Activated T-helper 1 cell treated with Interleukin-2 at 50 U/mL for 16 hours (primary cell): ENCODE results near the gene DCUN1D2.
"Not testable (repeated sequence)": the region's sequence is repeated elsewhere in the genome, so short reads cannot be mapped to it uniquely, and the experiment has no call there.

Experiments used
- DNase-seq: peaks from one replicate; pipeline ENCODE4 v3.0.0-alpha.2; 2020; ENCODE audit warnings: low read depth

Gene DCUN1D2

DNA sequence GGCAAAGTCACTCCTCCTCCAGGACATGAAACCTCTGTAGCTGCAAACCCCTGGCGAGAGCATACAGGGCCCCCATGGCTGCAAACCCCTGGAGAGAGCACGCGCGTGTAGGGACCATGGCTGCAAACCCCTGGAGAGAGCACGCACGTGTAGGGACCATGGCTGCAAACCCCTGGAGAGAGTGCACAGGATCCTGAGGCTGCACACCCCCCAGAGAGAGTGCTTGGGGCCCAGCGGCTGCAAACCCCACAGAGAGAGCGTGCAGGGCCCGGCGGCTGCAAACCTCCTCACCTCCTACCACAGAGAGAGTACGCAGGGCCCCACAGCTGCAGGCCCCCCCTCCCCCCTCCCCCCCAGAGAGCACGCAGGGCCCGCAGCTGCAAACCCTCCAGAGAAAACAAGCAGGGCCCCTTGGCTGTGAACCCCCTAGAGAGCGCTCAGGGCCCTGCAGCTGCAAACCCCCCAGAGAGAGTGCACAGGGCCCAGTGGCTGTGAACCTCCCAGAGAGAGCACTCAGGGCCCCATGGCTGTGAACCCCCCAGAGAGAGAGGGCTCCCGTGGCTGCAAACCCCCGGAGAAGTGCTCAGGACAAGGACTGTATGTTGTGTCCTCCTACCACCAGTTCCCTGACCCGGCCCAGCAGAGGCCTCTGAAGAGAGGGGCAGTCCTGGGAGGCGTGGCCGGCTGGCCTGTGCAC lies 44.6 kb downstream of the DCUN1D2 start:
- DNase-seq = no peak

DNA sequence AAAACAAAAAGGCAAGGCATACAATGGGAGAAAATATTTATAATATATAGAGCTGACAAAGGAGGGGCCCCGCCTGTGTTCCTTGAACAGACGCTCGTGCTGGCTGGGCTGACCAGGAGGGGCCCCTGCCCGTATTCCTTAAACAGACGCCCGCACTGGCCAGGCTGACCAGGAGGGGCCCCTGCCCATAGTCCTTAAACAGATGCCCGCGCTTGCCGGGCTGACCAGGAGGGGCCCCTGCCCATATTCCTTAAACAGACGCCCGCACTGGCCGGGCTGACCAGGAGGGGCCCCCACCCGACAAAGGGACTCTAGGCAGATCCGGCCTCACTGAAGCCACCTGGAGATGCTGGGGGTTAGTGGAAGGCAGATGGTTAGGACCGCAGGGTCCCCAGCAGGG lies 46.5 kb downstream of the DCUN1D2 start:
- no peak for DNase-seq

DNA sequence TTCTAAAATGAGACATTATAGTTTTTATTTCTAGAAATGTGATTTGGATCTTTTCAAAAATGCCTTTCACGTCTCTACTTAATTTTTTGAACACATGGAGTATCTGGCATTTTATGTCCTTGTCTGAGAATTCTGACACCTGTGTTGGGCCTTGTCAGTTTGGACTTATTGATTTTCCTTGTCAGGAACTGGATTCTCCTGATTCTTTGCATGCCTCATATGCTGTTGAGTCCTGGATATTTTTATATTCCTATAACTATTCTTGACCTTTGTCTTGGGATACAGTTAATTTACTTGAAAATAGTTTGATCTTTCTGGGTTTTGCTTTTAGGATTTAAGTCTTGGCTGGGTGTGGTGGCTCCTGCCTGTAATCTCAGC lies 47.5 kb downstream of the DCUN1D2 start:
- no peak for DNase-seq

DNA sequence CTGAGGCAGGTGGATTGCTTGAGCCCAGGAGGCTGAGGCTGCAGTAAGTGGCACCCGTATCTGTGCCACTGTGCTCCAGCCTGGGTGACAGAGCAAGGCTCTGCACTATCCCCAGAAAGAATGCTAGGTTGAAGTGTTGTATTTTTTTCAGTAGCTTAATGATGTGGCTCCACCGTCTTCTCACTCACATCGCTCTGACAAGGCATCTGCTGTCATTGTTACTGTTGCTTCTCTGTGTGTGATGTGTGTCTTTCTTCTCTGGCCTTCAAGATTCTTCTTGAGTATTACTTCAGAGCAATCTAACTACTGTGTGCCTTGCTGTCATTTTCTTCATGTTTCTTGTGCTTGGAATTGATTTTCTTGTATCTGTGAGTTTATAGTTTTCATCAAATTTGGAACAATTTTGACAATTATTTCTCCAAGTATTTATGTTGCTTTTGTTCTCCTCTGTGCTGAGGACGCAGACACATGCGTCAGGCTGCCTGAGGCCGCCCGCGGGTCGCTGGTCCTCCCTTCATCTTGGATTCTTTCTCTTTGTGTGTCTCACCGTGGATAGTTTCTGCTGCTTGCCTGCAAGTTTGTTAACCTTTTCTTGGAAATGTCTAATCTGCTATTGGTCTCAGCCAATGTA lies 48.0 kb downstream of the DCUN1D2 start:
- no peak for DNase-seq

DNA sequence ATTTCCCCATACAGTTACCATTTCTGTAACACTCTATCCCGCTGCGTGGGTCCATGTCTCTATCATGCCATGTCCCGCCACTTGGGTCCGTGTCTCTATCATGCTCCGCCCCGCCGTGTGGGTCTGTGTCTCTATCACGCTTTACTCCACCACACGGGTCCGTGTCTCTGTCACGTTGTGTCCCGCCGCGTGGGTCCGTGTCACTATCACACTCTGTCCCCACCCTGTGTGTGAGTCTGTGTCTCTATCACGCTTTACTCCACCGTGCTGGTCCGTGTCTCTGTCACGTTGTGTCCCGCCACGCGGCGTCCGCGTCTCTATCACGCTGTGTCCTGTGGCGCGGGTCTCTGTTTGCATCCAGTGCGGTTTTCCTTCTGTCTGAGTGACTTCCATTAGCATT lies 48.9 kb downstream of the DCUN1D2 start:
- DNase-seq = no peak

DNA sequence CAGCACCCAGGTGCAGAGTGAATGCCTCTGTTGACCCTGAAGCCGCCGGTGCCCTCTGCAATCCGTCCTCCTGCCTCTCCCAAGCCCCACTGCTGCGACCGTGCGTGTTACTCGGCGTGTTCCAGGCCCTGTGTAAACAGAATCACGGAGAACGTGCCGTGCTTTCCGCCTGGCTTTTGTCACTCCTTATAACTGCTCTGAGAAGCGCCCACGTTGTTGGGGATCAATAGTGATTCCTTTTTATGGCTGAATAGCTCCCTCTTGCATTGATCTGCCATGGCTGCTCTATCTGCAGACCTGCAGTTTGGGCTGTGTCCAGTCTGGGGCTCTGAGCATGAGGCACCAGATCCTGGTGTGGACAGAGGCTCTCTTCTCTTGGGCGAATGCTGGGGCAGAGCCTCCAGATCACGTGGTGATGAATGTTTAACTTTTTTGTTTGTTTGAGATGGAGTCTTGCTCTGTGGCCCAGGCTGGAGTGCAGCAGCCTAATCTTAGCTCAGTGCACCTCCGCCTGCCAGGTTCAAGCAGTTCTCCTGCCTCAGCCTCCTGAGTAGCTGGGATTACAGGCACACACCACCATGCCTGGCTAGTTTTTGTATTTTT lies 53.0 kb downstream of the DCUN1D2 start:
- DNase-seq = no peak

DNA sequence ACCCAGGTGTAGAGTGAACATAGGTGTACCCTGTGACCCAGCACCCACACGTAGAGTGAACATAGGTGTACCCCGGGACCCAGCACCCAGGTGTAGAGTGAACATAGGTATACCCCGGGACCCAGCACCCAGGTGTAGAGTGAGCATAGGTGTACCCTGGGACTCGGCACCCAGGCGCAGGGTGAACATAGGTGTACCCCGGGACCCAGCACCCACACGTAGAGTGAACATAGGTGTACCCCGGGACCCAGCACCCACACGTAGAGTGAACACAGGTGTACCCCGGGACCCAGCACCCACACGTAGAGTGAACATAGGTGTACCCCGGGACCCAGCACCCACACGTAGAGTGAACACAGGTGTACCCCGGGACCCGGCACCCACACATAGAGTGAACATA lies 53.6 kb downstream of the DCUN1D2 start:
- DNase-seq = not testable (repeated sequence)

DNA sequence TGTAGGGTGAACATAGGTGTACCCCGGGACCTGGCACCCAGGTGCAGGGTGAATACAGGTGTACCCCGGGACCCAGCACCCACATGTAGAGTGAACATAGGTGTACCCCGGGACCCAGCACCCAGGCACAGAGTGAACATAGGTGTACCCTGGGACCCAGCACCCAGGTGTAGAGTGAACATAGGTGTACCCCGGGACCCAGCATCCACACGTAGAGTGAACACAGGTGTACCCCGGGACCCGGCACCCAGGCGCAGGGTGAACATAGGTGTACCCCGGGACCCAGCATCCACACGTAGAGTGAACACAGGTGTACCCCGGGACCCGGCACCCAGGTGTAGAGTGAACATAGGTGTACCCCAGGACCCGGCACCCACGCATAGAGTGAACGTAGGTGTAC lies 54.6 kb downstream of the DCUN1D2 start:
- DNase-seq = not testable (repeated sequence)

DNA sequence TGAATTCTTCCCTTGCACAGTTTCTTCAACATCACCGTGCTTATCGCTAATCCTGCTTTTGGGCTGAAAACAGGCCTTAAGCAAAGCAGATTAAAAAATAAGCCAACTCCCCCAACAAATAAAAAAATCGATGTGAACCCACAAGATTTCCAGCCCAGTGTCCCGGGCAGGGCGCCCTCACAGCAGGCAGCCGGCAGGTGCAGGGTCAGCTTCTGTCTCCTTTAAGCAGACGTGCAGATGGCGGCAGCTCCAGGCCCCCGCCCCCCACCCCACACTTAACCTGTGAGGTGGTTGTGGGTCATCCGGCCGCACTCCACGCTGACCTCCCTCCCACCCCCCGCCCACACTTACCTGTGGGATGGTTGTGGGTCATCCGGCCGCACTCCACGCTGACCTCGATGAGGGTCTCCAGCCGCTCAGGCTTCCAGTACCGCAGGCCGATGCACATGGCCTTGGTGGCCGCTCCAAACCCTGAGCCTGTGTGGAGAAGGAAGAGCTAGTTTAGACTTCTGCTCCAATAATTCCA lies 57.1 kb downstream of the DCUN1D2 start:
- DNase-seq = no peak

DNA sequence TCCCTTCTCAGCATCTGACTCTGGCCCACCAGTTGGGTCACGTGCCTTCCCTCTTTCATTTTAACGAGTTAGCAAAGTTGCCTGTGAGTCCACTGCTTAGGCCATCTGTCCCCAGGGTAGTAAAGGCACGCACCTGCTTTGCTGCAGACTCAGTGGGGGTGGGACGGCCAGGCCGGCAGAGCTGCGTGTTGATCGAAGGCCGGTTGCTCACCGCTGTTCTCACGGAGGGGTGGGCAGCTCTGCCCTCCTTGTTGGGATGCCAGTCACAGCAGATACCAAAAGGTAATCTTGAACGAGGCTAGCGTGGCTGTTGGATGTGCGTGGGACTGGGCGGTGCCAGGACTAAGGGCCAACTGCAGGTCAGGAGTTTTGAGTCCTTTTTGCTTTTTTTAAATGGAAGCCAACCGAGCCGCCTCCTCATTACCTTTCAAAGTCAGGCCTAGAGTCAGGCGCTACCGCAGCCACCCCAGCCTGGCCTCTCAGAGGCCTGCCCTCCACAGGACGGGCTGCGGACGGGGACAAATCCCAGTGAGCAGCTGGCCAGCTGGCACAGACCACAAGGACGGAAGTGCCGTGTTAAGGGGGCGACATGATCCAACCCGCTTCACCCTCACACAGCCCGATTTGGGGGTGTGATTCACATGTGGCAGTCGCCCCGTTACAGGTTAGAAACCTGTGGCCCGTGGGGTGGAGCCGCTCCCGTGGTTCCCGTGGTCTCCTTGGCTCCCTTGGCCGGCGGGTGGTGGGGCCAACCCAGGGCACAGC lies 57.8 kb downstream of the DCUN1D2 start:
- DNase-seq = no peak

DNA sequence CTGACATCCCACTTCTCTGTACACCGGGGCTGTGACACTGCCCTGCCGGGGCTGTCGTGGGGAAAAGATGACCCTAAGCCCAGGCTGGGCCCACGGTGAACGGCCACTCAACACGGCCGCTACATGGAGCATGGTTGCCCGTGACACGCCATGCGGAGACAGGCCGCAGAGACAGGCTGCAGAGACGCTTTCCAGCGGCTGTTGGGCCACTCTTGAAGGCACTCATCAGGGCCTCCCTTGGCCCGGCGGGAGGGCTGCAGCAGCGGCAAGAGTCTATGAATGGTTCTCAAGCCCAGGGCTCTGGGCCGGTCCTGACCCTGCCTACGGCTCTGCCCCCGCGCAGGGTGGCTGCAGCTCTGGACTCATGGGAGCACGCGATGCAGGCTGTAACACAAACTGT lies 59.3 kb downstream of the DCUN1D2 start:
- no peak for DNase-seq

DNA sequence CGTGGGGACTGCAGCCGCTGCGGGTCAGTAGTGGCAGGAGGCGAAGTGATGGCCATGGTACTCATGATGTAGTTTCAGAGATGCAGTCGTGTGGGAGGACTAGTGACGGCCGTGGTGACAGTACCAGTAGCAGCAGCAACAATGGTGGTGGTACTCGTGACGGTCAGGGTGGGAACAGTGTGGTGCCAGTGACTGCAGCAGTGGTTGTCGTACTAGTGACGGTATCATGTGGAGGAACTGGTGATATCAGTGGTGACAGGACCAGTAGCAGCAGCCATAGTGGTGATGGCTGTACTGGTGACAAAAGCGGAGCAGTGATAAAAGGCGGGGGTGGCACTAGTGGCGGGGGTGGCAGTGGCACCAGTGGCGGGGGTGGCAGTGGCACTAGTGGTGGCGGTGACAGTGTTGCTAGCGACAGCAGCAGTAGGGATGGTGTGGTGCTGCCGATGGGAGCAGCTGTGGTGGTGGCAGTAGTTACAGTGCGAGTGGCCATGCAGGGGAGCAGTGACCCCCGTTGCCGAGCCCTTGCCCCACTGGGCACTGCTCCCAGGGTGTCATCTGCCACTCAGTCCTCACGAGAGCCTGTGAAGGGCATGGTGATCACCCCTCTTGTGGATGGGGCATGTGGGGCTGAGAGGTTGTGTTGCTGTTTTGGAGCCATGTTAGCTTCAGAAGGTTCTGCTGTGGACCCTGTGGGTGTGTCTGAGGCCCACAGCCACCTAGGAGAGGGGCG lies 60.0 kb downstream of the DCUN1D2 start:
- DNase-seq = no peak

DNA sequence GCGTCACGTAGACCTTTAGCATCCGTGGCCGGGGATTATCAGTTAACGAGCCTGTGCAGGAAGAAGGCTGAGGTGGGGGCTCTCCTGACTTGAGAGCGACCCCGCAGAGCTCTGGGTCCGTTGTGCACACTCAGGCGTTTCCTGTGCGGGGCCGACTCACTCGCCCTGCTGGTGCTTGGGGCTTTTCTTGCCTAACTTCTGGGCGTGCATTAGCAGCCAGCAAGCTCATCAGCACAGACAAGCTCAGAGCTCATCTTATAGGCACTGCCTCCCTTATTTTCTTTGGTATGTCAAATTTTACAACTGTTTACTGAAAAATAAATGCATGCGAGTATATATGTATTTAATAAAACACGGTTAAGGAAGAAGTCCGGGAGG lies 60.9 kb downstream of the DCUN1D2 start:
- DNase-seq = no peak

DNA sequence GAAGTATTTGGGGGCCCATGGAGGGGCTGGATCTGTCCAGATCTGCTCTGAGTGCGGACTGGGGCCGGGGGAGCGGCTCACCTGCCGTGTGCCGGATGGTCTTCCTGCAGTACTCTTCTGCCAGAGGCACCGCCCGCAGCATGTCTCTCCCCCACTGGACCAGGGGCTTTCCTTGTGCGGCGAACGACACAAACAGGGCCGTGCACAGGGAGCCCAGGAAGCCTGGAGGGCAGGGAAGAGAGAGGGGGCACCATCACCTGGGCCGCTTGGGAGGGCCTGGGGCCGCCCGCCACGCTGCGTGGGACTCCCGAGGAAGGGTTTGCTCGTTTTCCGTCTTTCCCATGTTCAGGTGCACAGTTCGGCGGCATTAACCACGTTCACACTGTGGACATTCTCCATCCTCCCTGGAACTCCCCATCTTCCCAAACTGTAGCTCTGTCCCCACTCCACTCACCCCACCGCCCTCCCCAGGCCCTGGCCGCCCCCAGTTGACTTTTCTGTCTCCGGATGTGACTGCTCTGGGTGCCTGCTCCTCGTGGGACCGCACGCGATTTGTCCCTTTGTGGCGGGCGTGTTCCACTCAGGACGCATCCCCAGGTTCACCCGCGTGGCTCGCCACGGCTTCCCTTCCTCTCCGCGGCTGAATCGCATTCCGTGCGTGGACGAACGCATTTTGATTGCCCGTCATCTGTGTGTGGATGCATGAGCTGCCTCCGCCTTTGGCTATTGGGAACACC lies 61.5 kb downstream of the DCUN1D2 start:
- no peak for DNase-seq

DNA sequence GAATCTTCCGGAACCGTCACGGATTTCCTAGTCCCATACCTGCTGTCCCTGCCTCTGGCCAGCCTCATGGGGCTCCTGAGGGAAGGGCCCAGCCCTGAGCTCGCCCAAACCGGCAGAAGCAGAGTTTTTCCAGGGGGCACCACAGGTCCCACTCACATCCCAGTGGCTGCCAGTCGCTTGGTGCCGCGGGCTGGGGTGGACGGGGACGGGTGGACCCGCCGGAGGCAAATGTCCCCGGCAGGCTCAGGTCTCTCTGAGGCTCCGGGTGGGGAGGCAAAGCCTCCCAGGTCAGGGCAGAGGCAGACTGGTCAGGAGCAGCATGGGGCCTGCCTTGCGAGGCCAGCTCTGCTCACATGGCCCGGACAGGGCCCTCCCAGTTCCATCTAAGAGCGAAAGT lies 62.0 kb downstream of the DCUN1D2 start:
- no peak for DNase-seq

DNA sequence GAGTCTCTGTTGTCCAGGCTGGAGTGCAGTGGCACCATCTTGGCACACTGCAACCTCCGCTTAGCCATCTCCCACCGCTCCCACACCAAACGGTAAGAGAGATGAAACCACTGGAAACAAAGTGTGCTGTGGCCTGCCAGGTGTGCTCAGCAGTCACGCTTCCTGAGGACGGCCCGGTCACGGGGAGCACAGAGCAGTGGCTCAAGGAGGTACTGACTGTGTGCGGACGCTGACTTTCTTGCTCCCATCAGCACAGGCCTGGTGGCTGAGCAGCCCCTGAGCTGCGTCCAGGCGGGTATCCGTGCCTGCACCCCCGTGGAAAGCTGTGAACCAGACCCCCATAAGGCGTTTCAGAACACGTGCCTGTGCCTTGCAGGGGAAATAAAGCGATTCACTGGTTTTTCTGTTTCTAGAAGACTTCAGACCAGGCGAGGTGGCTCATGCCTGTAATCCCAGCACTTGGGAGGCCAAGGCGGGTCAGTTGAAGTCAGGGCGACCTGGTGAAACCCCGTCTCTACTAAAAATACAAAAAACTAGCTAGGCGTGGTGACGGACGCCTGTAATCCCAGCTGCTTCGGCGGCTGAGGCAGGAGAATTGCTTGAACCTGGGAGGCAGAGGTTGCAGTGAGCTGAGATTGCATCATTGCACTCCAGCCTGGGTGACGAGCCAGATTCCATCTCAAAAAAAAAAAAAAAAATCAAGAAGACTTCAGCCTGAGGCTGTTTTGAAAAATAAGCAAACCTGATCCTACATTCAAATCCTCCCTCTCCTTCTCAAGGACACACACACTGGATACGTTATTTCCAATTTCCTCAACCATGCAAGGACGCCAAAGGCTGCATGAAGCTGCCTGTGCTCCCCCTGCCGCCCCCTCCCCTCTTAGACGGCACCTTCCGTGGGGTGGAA lies 62.7 kb downstream of the DCUN1D2 start:
- no peak for DNase-seq

DNA sequence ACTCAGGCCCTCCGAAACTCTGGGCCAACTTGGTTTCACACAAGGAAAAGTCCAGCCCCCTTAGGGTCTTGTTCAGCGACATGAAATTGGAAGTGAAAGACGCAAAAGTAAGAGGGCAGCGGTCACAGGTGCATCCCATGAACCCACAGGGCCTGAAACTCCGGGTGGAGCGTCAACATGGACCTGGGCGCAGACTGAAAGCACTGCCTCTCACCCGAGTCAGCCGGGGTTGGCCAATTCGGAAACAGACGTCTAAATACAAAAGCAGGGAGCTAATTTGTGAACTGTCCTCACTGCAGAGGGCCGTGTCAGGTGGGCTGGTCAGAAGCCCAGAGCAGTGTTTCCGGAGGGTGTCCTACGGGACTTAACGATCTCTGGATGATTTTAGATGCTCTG lies 63.9 kb downstream of the DCUN1D2 start:
- DNase-seq = no peak

DNA sequence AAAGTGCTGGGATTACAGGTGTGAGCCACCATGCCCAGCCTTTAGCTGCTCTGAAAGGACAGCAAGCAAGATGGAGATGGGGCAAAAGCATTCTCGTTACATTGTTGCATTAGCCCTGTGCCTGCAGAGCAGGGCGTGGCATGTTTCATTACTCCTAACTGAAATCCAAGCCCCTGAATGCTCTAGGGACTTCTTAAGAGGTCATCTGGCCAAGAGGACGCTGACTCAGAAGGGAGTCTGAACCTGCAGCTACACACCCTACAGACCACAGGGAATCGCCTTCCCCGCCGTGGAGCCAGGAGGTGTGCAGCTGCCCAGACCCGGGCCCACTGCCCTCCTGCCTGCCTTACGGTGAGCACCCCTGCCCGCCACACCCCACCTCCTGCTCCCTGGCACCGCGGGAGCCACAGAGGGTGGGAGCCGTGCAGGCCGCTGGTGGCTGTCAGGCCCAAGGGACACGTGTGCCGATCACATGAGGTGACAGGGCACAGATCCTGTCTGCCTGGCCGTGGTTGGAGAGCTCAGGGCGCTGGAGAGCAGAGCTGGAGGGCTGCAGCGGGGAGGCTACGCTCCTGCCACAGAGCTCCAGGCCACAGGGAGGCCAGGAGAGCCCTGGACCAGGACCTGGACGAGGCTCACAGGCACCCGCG lies 64.4 kb downstream of the DCUN1D2 start:
- DNase-seq = no peak

DNA sequence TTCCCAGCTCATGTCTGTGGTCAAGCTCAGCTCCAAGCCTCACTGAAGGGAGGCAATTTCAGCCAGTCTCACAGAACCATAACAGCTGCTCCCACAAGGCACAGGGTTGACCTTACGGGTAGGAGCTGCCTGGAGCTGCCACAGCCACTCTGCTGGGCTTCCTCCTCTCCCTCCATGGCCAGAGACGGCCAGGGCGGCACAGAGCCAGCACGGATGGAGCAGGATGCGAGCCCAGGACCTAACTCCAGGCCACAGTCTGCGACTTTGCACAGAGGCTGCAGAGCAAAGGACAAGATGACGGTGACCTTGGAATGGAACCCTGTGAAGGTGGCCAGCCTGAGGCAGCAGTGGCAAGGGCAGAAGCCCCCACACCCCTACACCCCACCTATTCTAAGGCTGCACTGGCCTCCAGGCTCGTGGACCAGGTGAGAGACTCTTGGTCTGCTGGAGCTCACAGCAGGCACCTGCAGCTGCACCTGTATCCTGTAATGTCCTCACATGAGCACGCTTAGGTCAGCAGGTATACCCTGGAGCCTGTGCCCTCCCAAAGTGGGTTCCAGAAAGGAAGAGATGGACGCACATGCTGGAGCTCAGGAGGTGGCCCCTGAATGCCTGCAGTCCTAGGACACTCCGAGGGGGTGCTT lies 66.9 kb downstream of the DCUN1D2 start:
- no peak for DNase-seq
